HG03097 (cell line): ENCODE data around the gene MYLK4.

Experiments used
- ATAC-seq: cut with Tn5 transposase; IDR thresholded peaks from one replicate; pipeline ENCODE4 v1.9.1; 2021; ENCODE audit not compliant: unreplicated experiment, low FRiP score

MYLK4 gene

DNA sequence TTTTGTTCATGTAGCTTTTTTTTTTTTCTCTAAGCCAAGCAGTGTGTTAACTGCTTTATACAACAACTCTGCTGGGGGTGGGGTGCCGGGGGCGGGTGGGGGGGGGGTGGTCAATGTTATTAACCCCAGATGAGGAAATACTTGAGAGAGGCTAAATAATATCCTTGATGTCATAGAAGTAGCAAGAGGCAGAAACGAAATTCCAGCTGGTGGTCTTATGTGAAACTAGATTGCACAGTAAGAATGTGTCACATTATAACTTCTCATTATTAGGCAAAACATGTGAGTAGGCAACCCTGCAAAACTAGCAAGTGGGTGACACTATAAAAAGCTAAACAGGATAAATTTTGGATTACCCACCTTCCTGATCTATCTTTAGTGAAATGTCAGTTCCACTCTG lies 12.8 kb downstream of the MYLK4 start:
- no peak for ATAC-seq

GRCh38 chr6:2734488-2735166 lies 16.1 kb downstream of the MYLK4 start:
- no peak for ATAC-seq

DNA sequence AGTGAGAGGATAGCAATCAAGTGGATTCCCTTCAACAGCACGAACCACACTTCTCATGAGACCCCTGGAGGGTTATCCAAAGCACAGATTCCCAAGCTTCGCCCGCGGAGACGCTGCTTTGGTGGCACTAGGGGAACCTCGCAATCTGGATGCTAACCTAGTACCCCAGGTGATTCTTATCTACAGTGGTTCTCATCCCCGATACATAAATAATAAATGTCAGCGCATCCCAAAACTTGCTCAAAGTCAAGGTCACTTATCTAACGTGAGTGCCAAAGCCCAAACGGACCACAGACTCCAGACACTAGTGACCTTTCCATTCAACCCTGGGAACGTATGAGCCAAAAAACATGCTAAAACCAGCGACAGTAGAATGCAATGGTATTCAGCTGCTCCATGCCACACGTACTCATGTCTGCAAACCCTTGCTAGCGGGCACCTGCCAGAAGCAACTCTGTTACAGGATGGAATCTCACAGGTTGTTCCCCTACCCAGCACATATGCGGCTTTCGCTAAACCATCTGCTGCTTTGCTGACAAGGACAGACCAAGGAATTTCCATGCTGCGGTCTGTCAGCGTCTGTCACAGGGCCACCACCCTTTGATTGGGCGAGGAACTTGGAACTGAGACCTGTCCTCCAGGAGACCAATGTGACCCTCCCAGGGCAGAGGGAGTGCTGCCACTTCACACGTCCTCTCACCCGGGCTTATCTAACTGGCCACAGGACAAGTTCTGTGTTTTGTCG lies 16.8 kb downstream of the MYLK4 start:
- ATAC-seq = no peak

DNA sequence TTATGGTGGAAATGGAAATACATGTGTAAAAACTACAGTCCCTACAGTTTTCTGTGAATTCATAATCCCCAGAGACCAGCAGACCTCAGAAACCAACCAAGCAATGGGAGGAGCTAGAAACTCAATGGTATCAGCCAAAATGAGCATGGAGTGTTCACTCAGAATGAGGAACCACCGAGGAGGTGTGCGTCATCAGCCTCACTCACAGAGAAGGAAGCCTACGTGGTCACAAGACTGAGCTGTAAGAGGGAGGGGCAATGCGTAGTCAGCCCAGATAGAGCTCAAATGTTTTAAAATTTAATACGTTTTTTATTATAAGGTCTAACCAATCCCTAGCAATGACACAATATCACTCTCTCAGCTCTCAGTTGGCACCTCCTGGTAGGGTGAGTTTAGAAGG lies 17.4 kb downstream of the MYLK4 start:
- ATAC-seq = peak; percentile 81

DNA sequence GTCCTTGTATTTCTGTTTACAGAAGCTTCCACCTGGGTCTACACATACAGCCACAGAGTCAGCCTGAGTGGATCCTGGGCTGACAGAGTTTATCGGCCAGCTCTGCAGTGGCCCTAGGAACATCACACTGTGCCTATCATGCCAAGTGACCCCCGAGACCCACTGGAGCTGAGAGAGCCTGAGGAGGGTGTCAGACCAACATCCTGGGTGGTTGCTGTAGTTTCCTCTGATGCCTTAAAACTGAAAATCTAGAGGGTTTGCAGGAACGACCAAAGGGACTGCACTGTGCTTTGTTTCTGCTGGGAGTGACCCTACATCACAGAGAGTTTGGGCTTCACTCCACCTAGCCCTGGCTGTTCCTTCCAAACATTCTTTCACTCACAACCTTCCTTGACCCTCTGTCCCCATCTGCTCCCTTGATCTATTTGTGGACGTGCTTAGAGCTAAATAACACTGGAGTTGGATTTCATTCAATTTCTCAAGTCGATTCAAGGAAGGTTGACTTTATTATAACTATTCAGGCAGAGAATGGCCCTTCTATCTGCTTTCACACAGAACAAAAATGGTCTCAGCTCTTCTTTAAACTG lies 18.1 kb downstream of the MYLK4 start:
- ATAC-seq = no peak

- no peak for ATAC-seq
These were observed 19.3 kb downstream of the MYLK4 start for GRCh38 chr6:2731281-2731909.

- no peak for ATAC-seq
These were observed 20.2 kb downstream of the MYLK4 start for GRCh38 chr6:2730353-2731107.

DNA sequence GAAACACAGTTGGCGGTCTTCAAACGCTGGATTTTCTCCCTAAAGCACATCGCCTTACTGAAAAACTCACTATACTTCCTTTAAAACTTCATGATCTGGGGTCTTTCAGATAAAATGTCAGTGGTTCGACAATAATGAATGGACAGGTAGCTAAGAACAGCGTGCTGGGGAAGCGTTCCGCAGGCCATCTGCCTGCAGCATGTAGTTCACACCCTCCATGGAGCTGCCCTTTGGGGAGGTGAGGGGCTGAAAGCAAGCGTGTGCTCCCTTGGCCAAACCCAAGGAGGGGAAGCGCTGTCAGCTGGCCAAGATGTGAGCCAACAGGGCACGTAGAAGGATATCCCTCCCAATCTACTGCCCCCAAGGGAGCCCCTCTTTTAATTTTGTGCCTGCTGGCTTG lies 20.8 kb downstream of the MYLK4 start:
- no peak for ATAC-seq

DNA sequence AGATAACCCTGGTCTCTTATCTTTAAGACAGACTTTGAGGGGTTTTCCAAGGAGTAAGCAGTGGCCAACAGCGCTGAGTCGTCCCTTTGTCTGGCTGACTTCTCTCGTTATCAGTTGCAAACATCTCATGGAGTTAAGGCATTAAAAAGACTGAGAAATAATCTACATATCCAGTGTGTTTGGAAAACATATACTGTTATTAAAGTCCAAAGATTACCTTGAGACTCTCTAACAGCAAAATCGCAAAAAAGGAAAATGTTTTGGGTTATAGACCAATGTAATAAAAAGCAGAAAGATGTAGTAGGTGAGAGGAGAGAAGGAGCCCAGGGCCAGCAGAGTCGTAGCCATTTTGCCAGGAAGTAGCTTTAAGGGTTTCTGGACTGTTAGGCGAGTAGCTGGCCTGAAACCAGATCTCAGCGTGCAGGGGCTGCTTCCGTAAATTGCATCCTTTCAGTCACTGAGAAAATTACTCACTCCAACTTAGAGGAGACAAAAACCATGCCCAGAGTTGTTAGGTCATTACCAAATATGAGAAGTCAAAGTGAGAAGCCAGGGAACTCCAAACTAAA lies 24.6 kb downstream of the MYLK4 start:
- ATAC-seq = no peak

DNA sequence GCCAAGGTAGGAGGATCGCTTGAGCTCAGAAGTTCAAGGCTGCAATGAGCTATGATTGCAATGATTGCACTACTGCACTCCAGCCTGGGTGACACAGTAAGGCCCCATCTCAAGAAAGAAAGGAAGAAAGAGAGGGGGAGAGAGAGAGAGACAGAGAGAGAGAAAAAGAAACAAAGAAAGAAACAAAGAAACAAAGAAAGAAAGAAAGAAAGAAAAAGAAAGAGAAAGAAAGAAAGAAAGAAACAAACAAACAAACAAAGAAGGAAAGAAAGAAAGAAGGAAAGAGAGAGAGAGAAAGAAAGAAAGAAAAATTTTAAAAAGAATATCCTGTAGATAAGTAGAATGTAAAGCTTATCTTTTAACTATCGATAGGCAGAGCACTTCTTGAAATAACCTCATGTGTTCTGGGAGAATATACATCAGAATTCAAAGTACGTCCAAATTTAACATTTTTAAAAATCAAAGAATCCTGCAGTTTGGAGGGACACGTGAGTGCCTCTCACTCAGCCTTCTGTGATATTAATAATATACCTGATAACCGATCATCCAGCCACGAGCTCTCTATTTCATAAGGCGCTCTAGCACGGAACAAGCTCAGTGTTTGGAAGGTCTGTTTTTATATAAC lies 25.2 kb downstream of the MYLK4 start:
- no peak for ATAC-seq

DNA sequence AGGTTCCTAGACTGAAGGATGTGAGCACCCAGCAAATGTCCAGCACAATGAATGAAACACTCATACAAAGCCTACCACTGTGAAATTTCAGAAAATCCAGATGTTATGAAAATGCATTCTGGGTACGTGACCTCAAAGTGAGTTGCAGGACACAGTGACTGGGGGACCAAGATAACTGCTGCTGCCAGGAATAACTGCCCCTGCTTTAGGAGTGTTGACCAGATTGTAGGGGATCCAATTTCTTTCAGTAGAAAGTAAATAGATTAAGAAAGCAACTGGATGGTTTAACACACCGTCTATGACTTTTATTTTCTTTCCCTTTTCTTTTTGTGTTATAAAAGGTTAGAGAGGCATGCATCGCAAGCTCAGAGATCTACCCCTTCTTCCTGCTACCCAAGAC lies 29.5 kb downstream of the MYLK4 start:
- ATAC-seq = no peak

DNA sequence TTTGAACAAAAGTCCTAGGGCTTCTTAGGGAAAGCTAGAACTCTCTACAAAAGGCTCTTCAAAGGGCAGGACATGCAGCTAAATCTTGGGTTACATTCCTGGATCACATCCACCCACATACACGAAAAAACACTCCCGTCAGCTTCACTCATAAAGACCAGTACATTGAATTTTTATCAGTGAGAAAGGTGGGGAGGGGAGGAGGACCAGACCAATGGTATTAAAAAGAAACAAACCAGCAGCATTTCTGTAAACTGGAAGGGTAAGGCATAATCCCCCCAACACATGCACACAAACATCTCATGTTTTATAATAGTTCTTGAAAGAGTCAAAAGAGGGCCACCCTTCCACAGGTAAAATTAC lies 31.6 kb downstream of the MYLK4 start:
- no peak for ATAC-seq

DNA sequence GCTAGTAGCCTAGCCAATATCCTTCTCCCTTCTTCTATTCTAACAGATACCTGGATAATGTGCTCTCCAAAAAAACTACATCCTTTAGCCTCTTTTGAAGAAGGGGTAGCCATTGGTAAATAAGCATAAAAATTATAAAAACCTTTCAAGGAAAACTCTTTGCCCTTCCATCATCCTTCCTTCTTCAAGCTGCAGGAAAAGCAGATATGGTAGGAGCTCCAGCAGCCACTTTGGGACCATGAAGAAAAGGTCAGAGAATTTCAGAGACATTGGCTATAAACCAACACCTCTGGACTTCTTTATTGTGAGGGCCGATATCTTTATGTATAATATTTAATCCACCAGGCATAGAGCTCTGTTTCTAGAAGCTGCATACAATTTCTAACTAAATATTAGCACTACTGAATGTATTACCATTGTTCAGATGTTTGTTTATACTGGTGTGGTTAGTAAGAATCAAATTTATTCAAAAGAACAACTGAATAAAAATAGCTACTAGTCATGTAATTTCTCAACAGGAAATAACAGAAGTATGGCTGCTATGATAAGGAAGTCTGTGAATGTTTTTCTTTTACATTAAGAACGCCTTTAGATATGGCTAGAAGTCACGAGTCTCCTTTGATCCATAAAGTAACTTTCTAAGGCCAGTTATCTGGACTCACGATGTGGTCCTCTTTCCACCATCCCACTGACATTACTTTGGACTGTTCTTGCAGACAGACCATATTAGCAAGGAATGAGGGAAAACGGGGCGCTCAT lies 32.2 kb downstream of the MYLK4 start:
- ATAC-seq = no peak

- ATAC-seq = no peak
These were observed 33.6 kb downstream of the MYLK4 start for GRCh38 chr6:2716936-2717700.

DNA sequence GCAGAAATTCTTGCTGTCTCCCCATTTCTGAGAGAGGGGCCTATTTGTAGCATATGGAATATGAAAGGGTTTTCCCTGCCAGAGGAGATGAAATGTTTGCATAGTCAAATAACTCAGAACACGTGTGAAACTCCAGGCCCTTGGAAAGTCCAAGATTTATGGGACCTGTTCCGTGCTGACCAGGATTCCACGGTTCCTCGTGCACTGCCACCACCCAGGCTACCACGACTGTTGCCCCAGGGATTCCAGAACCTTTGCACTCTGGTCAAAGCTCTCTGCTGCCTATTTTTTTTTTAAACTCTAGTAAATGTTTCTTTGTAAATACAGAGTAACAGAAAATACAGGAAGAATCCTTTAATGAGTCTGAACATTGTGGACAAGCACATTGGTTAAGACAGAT lies 35.0 kb downstream of the MYLK4 start:
- ATAC-seq = no peak

GRCh38 chr6:2714111-2714895 lies 36.4 kb downstream of the MYLK4 start:
- ATAC-seq = no peak

DNA sequence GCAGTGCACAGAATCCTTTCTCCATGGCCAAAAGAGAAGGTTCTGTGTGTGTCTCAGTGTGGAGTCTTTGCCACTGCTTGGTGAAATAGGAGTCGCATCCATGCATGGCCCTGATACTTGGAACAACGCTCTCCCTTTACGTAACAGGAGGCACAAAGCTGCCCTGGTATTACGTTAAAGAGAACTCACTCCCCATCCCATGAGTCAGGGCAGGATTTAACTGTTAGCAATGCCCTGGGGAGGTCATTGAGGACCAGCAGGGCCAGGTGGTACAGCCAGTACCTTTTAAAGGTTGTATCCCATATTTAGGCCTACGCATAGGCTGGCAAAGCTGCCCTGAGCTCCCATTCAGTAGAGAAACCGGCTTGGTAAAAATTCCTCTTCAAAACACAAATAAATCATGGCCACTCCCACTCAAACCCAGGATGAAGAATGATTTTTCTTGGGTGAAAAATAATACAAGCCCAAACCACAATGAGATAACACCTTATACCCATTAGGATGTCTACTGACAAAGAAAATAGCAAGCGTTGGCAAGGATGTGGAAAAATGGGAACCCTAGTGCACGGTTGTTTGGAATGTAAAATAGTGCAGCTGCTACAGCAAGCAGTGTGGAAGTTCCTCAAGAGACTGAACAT lies 37.1 kb downstream of the MYLK4 start:
- no peak for ATAC-seq
